Urinary bladder (tissue), 4 donors: ENCODE data around the gene ABO. TPM values are rescaled to one million over a fixed set of nuclear protein-coding genes. Genes with fewer than 3 reads are reported as not detected.
"Not testable (repeated sequence)": the region's sequence is repeated elsewhere in the genome, so short reads cannot be mapped to it uniquely, and the experiment has no call there.

Experiments
- DNase-seq: peaks from one replicate; pipeline ENCODE4 v3.0.0-alpha.2; 2015; ENCODE audit errors: extremely low spot score
- H3K27ac ChIP-seq: one replicate; pipeline ENCODE4 v1.5.1; 2013; ENCODE audit warnings: low read depth, mild to moderate bottlenecking, moderate library complexity
- H3K36me3 ChIP-seq: one replicate; pipeline ENCODE4 v1.6.1; 2013; ENCODE audit warnings: mild to moderate bottlenecking, moderate library complexity; ENCODE audit not compliant: insufficient read depth
- H3K4me1 ChIP-seq: one replicate; pipeline ENCODE4 v1.6.1; 2013; ENCODE audit warnings: mild to moderate bottlenecking, moderate library complexity; ENCODE audit not compliant: insufficient read depth
- H3K4me3 ChIP-seq: one replicate; pipeline ENCODE4 v1.5.1; 2013; ENCODE audit warnings: low read depth, low read length
- WGBS: extraction: QIAGEN DNeasy Blood & Tissue Kit; methylation state at CpG from one replicate; pipeline ENCODE4 v1.1.7; 2013; 5-methylcytosine and 5-hydroxymethylcytosine counted together
- polyA plus RNA-seq: library from polyadenylated mRNA; stranded (reverse); fragments of 200-250 nt; gene quantifications from one replicate; pipeline ENCODE4 v1.2.3, GENCODE V29; 2013
- small RNA-seq: library from RNA; depleted of rRNA; stranded (forward); fragments of <200 nt; gene quantifications from one replicate; pipeline ENCODE3, GENCODE V24; 2014
- total RNA-seq: library from RNA; depleted of rRNA; stranded (reverse); fragments of >200 nt; gene quantifications from one replicate; pipeline ENCODE4 v1.2.3, GENCODE V29; 2014
- donor health status: healthy with polysubstance abuse.
- donor health status: healthy.

ABO gene
- total and polyA plus RNA-seq, 2 donors = 1.4 to 1.9 TPM

DNA sequence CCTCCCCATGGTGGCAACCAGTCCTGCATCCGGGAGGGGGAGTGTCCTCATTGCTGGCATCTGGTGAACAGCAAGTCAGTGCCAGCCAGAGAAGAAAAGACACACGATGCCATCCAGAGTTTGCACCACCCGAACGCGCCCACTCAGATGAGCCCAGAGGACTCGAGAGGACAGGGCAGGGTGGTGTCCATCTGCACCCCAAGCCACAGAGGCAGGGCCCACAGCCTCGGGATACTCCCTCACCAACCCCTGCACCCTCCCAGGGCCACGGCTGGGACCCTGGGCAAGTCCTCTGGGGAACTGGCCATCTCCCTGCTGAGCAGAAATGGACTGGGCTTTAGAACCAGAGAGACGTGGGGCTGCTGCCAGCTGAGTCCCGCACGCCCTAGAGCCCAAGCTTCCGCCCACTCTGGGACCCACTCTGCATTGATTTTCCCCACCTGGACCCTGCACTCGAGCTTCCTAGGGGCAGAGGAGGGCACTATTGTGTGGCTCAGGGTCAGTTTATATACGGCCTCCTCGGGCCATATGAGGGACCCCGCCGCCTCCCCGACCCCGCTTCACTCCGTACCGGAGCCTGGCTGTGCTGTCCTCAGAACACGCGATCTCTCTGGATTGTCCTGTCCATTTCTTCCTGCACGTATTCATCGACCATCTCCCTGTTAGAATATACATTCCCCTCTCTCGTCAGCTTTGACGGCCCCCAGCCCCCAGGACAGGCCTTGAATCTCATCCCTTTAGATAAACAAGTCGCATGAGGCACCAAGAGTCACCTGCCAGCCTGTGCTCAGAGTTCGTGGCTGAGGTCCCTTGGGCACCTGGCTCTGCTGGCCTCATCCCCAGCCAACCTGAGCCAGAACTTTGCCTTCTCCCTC, 65.4 kb downstream of the ABO start:
- DNase-seq, H3K27ac ChIP-seq: not testable (repeated sequence)
- WGBS = 73% methylated on average over 29 of the region's 29 CpGs

DNA sequence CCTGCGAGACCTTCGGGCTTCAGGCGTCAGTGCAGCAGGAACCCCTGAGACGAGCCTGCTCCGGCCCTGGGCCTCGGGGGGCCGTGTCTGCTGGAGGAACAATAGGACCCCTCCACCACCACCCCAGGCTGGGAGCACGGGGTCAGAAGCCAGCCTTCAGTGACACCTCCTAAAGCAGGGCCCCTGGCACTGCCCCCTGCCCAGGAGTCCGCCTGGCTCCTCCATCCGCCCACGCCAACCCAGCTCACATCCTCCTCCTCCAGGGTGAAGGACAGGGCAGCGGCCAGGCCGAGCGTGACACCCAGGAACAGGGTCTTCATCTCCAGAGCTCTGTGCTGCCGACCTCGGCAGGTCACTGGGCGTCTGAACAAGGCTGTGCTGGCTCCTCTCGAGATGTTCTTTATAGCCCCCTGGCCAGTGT, 66.1 kb downstream of the ABO start, which contains the start of gene OBP2B:
Gene OBP2B, minus strand, starts transcription at position 371 of the 421 bp plus-strand sequence. Its CDS starts 51 bp downstream, at position 320.
- H3K4me3 ChIP-seq, H3K4me1 ChIP-seq, DNase-seq, H3K27ac ChIP-seq, H3K36me3 ChIP-seq: not testable (repeated sequence)
- WGBS = 87% methylated on average over 11 of the region's 18 CpGs

More for the DNA sequence above, 65.4 kb downstream of the ABO start:
- not testable (repeated sequence) for H3K4me1 ChIP-seq, H3K36me3 ChIP-seq, H3K4me3 ChIP-seq

DNA sequence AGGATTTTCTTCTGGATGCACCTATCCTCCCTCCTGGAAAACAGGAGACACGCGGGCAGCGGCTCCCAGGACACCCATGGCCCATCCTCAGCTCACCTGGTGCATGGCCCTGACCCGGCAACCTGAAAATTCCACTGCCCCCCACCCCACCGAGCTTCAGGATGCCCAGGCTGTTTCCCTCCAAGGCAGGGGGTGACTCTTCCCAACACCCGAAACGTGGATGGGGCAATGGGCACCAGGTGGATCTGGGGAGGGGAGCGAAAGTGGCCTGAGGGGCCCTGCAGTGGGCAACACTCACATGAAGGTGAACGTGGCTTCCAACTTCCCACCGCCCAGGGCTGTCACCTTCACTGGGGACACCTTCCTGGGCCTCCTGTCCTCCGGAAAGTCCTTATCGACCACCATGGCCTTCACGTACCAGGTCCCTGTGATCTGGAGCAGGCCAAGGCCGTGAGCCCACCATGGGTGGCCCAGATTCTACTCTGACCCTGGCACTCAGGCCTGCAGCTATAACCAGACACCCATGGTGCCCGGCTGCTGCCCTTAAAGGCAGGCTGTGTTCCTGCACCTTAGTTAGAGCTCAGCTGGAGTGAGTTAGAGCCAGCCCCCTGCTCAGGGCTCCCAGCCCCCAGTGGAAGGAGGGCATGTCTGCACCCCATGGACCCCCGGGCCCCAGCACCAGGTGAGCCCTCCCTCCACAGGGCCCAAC, 66.7 kb downstream of the ABO start:
- not testable (repeated sequence) for H3K4me1 ChIP-seq, H3K36me3 ChIP-seq, H3K4me3 ChIP-seq, H3K27ac ChIP-seq, DNase-seq
- 85% methylated on average over 13 of the region's 16 CpGs for WGBS

DNA sequence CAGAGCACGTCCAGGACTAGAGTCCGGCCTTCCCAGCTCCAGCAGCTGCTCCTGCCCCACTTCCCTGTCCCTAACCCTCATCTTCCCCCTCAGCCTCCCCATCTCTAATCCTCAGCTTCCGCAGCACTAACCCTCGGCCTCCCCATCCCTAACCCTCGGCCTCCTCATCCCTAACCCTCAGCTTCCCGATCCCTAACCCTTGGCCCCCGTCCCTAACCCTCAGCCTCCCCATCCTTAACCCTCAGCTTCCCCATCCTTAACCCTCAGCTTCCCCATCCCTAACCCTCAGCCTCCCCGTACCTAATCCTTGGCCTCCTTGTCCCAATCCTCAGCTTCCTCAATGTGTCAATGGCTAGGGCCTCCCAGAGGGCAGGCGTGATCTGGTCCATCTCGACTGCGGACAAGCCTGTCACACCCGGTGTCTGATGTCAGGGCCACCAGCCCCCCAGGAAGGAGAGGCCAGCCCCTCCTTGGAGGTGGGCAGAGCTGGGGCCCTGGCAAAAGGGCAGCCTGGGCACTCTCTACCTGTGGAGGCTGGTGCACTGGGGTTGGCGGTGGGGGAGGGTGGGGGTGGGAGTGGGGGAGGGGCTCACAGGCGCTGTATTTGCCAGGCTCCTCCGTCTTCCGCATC, 67.3 kb downstream of the ABO start:
- H3K36me3 ChIP-seq = no peaks in the 10 kb centered on the region
- H3K27ac ChIP-seq = no peak overlapping the region
- DNase-seq = no peak
- no peaks in the 10 kb centered on the region for H3K4me1 ChIP-seq
- WGBS = 73% methylated on average over 16 of the region's 16 CpGs
- H3K4me3 ChIP-seq = no peak overlapping the region

DNA sequence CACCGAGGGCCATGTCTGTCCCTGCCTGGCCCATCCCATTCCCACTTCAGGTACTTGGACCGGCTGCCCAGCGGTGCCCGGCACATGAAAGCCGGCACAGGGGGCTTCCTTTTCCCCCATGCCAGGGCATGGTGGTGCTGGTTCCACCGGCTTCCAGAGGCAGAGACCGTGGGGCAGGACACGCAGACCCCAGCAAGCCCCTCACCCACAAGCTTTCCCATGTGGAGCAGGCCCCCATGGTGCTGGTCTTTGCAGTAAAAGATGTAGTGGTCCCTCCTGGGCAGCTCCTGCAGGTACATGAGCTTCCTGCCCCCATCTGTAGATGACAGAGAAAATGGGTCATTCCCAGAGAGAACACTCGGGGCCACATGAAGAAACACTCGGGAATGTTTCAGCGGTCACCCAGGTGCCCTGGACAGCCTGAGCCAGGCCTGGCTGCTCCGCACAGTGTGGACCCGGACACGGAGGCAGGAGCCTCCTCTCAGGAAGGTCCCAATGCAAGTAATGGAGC, 67.9 kb downstream of the ABO start:
- 87% methylated on average over 14 of the region's 14 CpGs for WGBS
- H3K36me3 ChIP-seq = no peaks in the 10 kb centered on the region
- H3K4me1 ChIP-seq = no peaks in the 10 kb centered on the region
- no peak overlapping the region for H3K4me3 ChIP-seq
- DNase-seq = no peak
- no peak overlapping the region for H3K27ac ChIP-seq

DNA sequence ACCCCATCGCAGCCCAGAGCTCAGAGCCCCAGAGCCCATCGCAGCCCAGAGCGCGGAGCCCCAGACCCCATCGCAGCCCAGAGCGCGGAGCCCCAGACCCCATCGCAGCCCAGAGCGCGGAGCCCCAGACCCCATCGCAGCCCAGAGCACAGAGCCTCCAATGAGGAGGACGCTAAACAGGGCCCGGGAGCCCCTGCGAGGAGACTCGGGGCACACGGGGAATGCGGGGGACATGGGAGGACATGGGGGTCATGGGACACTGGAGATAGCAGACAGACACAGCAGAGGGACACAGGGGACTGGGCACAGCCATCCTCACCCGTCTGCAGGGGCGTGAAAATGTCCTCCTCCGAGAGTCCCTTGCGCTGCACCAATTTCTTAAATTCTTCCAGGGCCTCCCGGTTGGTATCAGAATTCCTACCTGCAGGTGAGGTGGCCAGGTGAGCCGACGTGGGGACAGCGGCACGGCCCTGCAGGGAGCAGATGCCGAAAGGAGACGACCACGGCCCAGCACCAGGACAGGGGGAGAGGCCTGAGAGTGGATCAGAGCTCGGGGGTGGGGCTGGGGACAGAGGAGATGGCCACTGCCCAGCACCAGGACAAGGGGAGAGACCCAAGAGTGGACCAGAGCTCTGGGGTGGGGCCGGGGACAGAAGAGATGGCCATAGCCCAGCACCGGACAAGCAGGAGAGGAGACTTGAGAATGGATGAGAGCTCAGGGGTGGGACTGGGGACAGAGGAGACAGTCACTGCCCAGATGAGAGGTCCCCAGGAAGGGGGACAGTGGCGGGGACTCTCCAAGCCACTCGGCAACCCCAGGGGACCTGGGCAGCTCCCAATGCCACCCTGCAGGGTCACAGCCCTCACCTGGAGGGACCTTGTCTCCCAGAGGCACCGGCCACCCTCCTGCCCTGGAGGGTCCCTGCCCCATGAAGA, 68.7 kb downstream of the ABO start:
- Histone ChIP-seq H3K4me3 (no peak overlapping the region), H3K27ac (no peak overlapping the region), H3K36me3 (no peaks in the 10 kb centered on the region), H3K4me1 (no peaks in the 10 kb centered on the region)
- DNase-seq = no peak
- 81% methylated on average over 35 of the region's 35 CpGs for WGBS

DNA sequence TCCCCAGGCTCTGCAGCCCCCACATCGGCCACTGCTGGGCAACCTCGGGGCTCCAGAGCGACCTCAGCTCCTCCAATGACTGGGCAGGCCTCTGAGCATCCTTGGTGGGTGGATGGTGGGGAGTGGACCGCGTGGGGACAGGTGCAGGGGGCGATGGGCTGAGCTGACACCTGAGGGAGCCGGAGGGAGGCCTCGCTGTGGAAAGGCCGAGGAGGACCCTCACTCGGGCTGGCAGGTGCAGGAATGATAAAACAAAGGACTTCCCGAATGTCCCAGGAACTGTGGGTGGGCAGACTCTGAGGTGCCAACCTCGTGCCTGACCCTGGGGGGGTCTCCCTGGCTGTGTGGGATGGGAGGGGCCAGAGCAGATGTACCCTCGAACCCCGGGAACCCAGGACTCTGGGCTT, 69.5 kb downstream of the ABO start:
- not testable (repeated sequence) for H3K4me1 ChIP-seq, H3K27ac ChIP-seq, H3K4me3 ChIP-seq, DNase-seq, H3K36me3 ChIP-seq
- WGBS = 74% methylated on average over 14 of the region's 14 CpGs

Small RNAs within 50 kb of the gene (small RNA-seq; reads per million reads assigned to genes)
- not detected for gene RF00019

Other genes with a start within 250 kb of the ABO start
- 23.2 TPM for gene GTF3C5, start 244.2 kb downstream of the ABO start, total RNA-seq
- gene GTF3C5, start 244.2 kb downstream of the ABO start, polyA plus RNA-seq = 50.3 TPM
- gene CEL, start 213.2 kb downstream of the ABO start, total RNA-seq = 0.95 TPM
- 1.4 TPM for gene CEL, start 213.2 kb downstream of the ABO start, polyA plus RNA-seq
- gene RALGDS, start 154.0 kb downstream of the ABO start, total RNA-seq = 32.0 TPM
- gene RALGDS, start 154.0 kb downstream of the ABO start, polyA plus RNA-seq = 53.9 TPM
- gene GBGT1, start 111.3 kb downstream of the ABO start, total RNA-seq = 5.8 TPM
- gene GBGT1, start 111.3 kb downstream of the ABO start, polyA plus RNA-seq = 14.2 TPM
- gene OBP2B, start 66.0 kb downstream of the ABO start, total RNA-seq = not detected
- not detected for gene OBP2B, start 66.0 kb downstream of the ABO start, polyA plus RNA-seq
- gene SURF6, start 61.0 kb upstream of the ABO start, total RNA-seq = 10.2 TPM
- gene SURF6, start 61.0 kb upstream of the ABO start, polyA plus RNA-seq = 30.4 TPM
- gene MED22, start 72.9 kb upstream of the ABO start, total RNA-seq = 17.3 TPM
- 42.7 TPM for gene MED22, start 72.9 kb upstream of the ABO start, polyA plus RNA-seq
- gene RPL7A, start 73.0 kb upstream of the ABO start, total RNA-seq = 1,153 TPM
- gene RPL7A, start 73.0 kb upstream of the ABO start, polyA plus RNA-seq = 2,769 TPM
- gene SURF1, start 81.3 kb upstream of the ABO start, total RNA-seq = 10.5 TPM
- gene SURF1, start 81.3 kb upstream of the ABO start, polyA plus RNA-seq = 77.9 TPM
- 7.0 TPM for gene SURF2, start 81.3 kb upstream of the ABO start, total RNA-seq
- gene SURF2, start 81.3 kb upstream of the ABO start, polyA plus RNA-seq = 30.3 TPM
- 152 TPM for gene SURF4, start 100.9 kb upstream of the ABO start, total RNA-seq
- 109 TPM for gene SURF4, start 100.9 kb upstream of the ABO start, polyA plus RNA-seq
- 0.32 TPM for gene STKLD1, start 101.2 kb upstream of the ABO start, total RNA-seq
- 1.1 TPM for gene STKLD1, start 101.2 kb upstream of the ABO start, polyA plus RNA-seq
- gene REXO4, start 142.8 kb upstream of the ABO start, total RNA-seq = 8.5 TPM
- 21.5 TPM for gene REXO4, start 142.8 kb upstream of the ABO start, polyA plus RNA-seq
- 1.8 TPM for gene ADAMTS13, start 147.2 kb upstream of the ABO start, total RNA-seq
- 3.7 TPM for gene ADAMTS13, start 147.2 kb upstream of the ABO start, polyA plus RNA-seq
- gene CACFD1, start 184.8 kb upstream of the ABO start, total RNA-seq = 5.9 TPM
- gene CACFD1, start 184.8 kb upstream of the ABO start, polyA plus RNA-seq = 19.5 TPM
- 3.4 TPM for gene SLC2A6, start 203.9 kb upstream of the ABO start, total RNA-seq
- 4.1 TPM for gene SLC2A6, start 203.9 kb upstream of the ABO start, polyA plus RNA-seq
- 1.2 TPM for gene MYMK, start 249.8 kb upstream of the ABO start, total RNA-seq
- not detected for gene MYMK, start 249.8 kb upstream of the ABO start, polyA plus RNA-seq